Liver (tissue), 9 donors: ENCODE results near the gene MCTP2. TPM values are rescaled to one million over a fixed set of nuclear protein-coding genes. Genes with fewer than 3 reads are reported as not detected.

Experiments used
- DNase-seq: peaks from one replicate; pipeline ENCODE4 v3.0.0-alpha.2; 2017; ENCODE audit warnings: low spot score
- H3K27ac ChIP-seq, 2 donors: one replicate each; pipeline ENCODE4 v1.7.0; 2013; ENCODE audit warnings: inconsistent platforms in 2 of 2, low read length in 2 of 2, control low read depth in 1 of 2, low read depth in 1 of 2, mild to moderate bottlenecking in 1 of 2
- H3K27me3 ChIP-seq, 4 donors: one replicate each; pipeline versions ENCODE4 v1.6.1 to v1.7.0; 2013; ENCODE audit warnings: low read length in 3 of 4, inconsistent platforms in 1 of 4, mild to moderate bottlenecking in 1 of 4, moderate library complexity in 1 of 4; ENCODE audit not compliant: control insufficient read depth in 4 of 4, insufficient read depth in 4 of 4
- H3K36me3 ChIP-seq, 4 donors: one replicate each; pipeline versions ENCODE4 v1.6.1 to v1.7.0; 2013; ENCODE audit warnings: low read length in 3 of 4, mild to moderate bottlenecking in 3 of 4, low read depth in 1 of 4, moderate library complexity in 1 of 4; ENCODE audit not compliant: control insufficient read depth in 4 of 4, insufficient read depth in 3 of 4
- H3K4me1 ChIP-seq, 4 donors: one replicate each; pipeline versions ENCODE4 v1.6.1 to v1.7.0; 2013; ENCODE audit warnings: low read length in 3 of 4, mild to moderate bottlenecking in 3 of 4, moderate library complexity in 1 of 4; ENCODE audit not compliant: control insufficient read depth in 4 of 4, insufficient read depth in 4 of 4
- H3K4me3 ChIP-seq, 3 donors: one replicate each; pipeline versions ENCODE4 v1.6.1 to v1.7.0; 2013; ENCODE audit warnings: low read length in 3 of 3, control low read depth in 1 of 3, low read depth in 1 of 3, mild to moderate bottlenecking in 1 of 3
- H3K9ac ChIP-seq, 2 donors: one replicate each; pipeline ENCODE4 v1.7.0; 2013; ENCODE audit warnings: low read length in 2 of 2, mild to moderate bottlenecking in 2 of 2, moderate library complexity in 2 of 2, control low read depth in 1 of 2, low read depth in 1 of 2
- H3K9me3 ChIP-seq, 4 donors: one replicate each; pipeline versions ENCODE4 v1.6.1 to v1.7.0; 2013; ENCODE audit warnings: low read length in 3 of 4; ENCODE audit not compliant: control insufficient read depth in 4 of 4
- ATF3 ChIP-seq: IDR thresholded peaks from 2 replicates; pipeline ENCODE4 v1.6.1; 2016; ENCODE audit warnings: antibody characterized with exemption
- CTCF ChIP-seq: fragments of 150-350 bp; IDR thresholded peaks from 2 replicates; pipeline ENCODE4 v1.5.1; 2017; ENCODE audit warnings: improper control_type of control experiment, low read depth, low read length; ENCODE audit not compliant: missing input control
- EGR1 ChIP-seq, 2 donors: IDR thresholded peaks; 2 replicates each; pipeline ENCODE4 v1.6.1; 2016 to 2018; ENCODE audit warnings: antibody characterized with exemption in 2 of 2, low read depth in 2 of 2
- FOXA1 ChIP-seq: IDR thresholded peaks from 2 replicates; pipeline ENCODE4 v1.6.1; 2016; ENCODE audit warnings: antibody characterized with exemption
- FOXA2 ChIP-seq: IDR thresholded peaks from 2 replicates; pipeline ENCODE4 v1.6.1; 2016; ENCODE audit warnings: antibody characterized with exemption
- GABPA ChIP-seq, 2 donors: IDR thresholded peaks in 1 of 2; conservative IDR thresholded peaks in 1 of 2; 2 replicates each; pipeline ENCODE4 v1.6.1; 2016; ENCODE audit warnings: antibody characterized with exemption in 2 of 2, mild to moderate bottlenecking in 1 of 2, moderate library complexity in 1 of 2
- HNF4A ChIP-seq, 2 donors: conservative IDR thresholded peaks; 2 replicates each; pipeline ENCODE4 v1.6.1; 2016; ENCODE audit warnings: antibody characterized with exemption in 2 of 2, mild to moderate bottlenecking in 2 of 2
- HNF4G ChIP-seq: IDR thresholded peaks from 2 replicates; pipeline ENCODE4 v1.6.1; 2016; ENCODE audit warnings: antibody characterized with exemption
- JUND ChIP-seq, 2 donors: IDR thresholded peaks; 2 replicates each; pipeline ENCODE4 v1.6.1; 2016; ENCODE audit warnings: antibody characterized with exemption in 2 of 2
- MAX ChIP-seq: IDR thresholded peaks from 2 replicates; pipeline ENCODE4 v1.6.1; 2016; ENCODE audit warnings: antibody characterized with exemption
- NR2F2 ChIP-seq: IDR thresholded peaks from 2 replicates; pipeline ENCODE4 v1.6.1; 2016; ENCODE audit warnings: antibody characterized with exemption
- RAD21 ChIP-seq, 2 donors: IDR thresholded peaks; 2 replicates each; pipeline ENCODE4 v1.6.1; 2016; ENCODE audit warnings: antibody characterized with exemption in 2 of 2, mild to moderate bottlenecking in 2 of 2
- REST ChIP-seq: IDR thresholded peaks from 2 replicates; pipeline ENCODE4 v1.6.1; 2016; ENCODE audit warnings: antibody characterized with exemption, mild to moderate bottlenecking
- RXRA ChIP-seq, 2 donors: IDR thresholded peaks; 2 replicates each; pipeline ENCODE4 v1.6.1; 2017 to 2018; ENCODE audit warnings: antibody characterized with exemption in 2 of 2, mild to moderate bottlenecking in 1 of 2
- SP1 ChIP-seq: IDR thresholded peaks from 2 replicates; pipeline ENCODE4 v1.6.1; 2018; ENCODE audit warnings: antibody characterized with exemption, mild to moderate bottlenecking
- TAF1 ChIP-seq: conservative IDR thresholded peaks from 2 replicates; pipeline ENCODE4 v1.6.1; 2016; ENCODE audit warnings: antibody characterized with exemption, mild to moderate bottlenecking
- YY1 ChIP-seq: IDR thresholded peaks from 2 replicates; pipeline ENCODE4 v1.6.1; 2016; ENCODE audit warnings: antibody characterized with exemption, mild to moderate bottlenecking
- ZBTB33 ChIP-seq: IDR thresholded peaks from 2 replicates; pipeline ENCODE4 v1.6.1; 2016; ENCODE audit warnings: antibody characterized with exemption
- WGBS: extraction: QIAGEN DNeasy Blood & Tissue Kit; methylation state at CpG from one replicate; pipeline ENCODE4 v1.1.7; 2013; 5-methylcytosine and 5-hydroxymethylcytosine counted together
- polyA plus RNA-seq, 2 donors: library from polyadenylated mRNA; stranded (reverse) in 1 of 2; unstranded in 1 of 2; fragments of 200-250 nt in 1 of 2; fragments of >200 nt in 1 of 2; fragmentation: Nextera tagmentation in 1 of 2; extraction: Ambion mirVana in 1 of 2; gene quantifications; one replicate each; pipeline versions ENCODE4 v1.2.1 to v1.2.3, GENCODE V29; 2013 to 2015
- total RNA-seq, 2 donors: library from RNA; depleted of rRNA; stranded (reverse); fragments of >200 nt; gene quantifications; one replicate each; pipeline ENCODE4 v1.2.3, GENCODE V29; 2014
- donor health status: healthy.
- donor health status: healthy.
- donor health status: healthy.
- donor health status: healthy.
- donor health status: healthy.

The MCTP2 gene
- total and polyA plus RNA-seq, 4 donors, result 0.43 to 9.9 (median 3.5) TPM

GRCh38 chr15:94246016-94246415 lies 14.7 kb downstream of the MCTP2 start:
- Histone ChIP-seq H3K9me3 (no peaks in the 10 kb centered on the region), H3K27me3 (no peaks in the 10 kb centered on the region), H3K27ac (no peak overlapping the region), H3K36me3 (no peaks in the 10 kb centered on the region), H3K4me1 (peaks cover 0 to 10% (median 5%) of the 10 kb centered on the region in 4 donors), H3K4me3 (no peak overlapping the region), H3K9ac (no peak overlapping the region)
- TF ChIP-seq ZBTB33 (no peak), YY1 (no peak), JUND (IDR thresholded peaks at IDR 0.05) (no peak), FOXA1 (no peak), TAF1 (no peak), EGR1 (IDR thresholded peaks at IDR 0.05; ENCODE audit: low read depth in 2 of 2) (no peak), RXRA (IDR thresholded peaks at IDR 0.05) (no peak), HNF4G (no peak), GABPA (IDR thresholded peaks at IDR 0.05 in 1 of 2, conservative IDR thresholded peaks at IDR 0.05 in 1 of 2) (no peak), HNF4A (conservative IDR thresholded peaks at IDR 0.05) (no peak), SP1 (no peak), CTCF (no peak), REST (no peak), ATF3 (no peak), RAD21 (IDR thresholded peaks at IDR 0.05) (no peak), NR2F2 (no peak), FOXA2 (no peak), MAX (no peak)
- WGBS, result 78% methylated on average over 4 of the region's 4 CpGs
- DNase-seq, result no peak
